Skin of body (tissue), 2 donors: ENCODE data around the gene MARS1. TPM values are rescaled to one million over a fixed set of nuclear protein-coding genes. Genes with fewer than 3 reads are reported as not detected.
"Not testable (repeated sequence)": the region's sequence is repeated elsewhere in the genome, so short reads cannot be mapped to it uniquely, and the experiment has no call there.

ENCODE experiments used
- DNase-seq: peaks from one replicate; lab custom pipeline; 2025; lab: John Stamatoyannopoulos, UW
- total RNA-seq: library from RNA; depleted of rRNA; stranded (reverse); fragments of >200 nt; gene quantifications from one replicate; pipeline ENCODE4 v1.2.3, GENCODE V29; 2014

The MARS1 gene
- 51.8 TPM for total RNA-seq

GRCh38 chr12:57487597-57488401, at the start of gene MARS1:
MARS1 (plus strand) TSS chr12:57488068; CDS start chr12:57488091, 23 bp downstream.
- DNase-seq: peak; percentile 96

- no peak for DNase-seq
Observed at GRCh38 chr12:57438400-57438799, 49.5 kb upstream of the MARS1 start.

GRCh38 chr12:57439762-57440266, 48.1 kb upstream of the MARS1 start:
- no peak for DNase-seq

- DNase-seq: not testable (repeated sequence)
Observed at GRCh38 chr12:57441393-57441792, 46.5 kb upstream of the MARS1 start.

GRCh38 chr12:57441846-57442427, 45.9 kb upstream of the MARS1 start:
- no peak for DNase-seq

GRCh38 chr12:57444337-57444736, 43.5 kb upstream of the MARS1 start:
- DNase-seq: not testable (repeated sequence)

- DNase-seq: no peak
Observed at GRCh38 chr12:57444744-57445143, 43.1 kb upstream of the MARS1 start.

- no peak for DNase-seq
Observed at GRCh38 chr12:57446292-57446960, 41.4 kb upstream of the MARS1 start.

GRCh38 chr12:57448669-57449068, 39.2 kb upstream of the MARS1 start:
- DNase-seq: no peak

GRCh38 chr12:57449375-57449774, 38.5 kb upstream of the MARS1 start:
- no peak for DNase-seq

- DNase-seq: no peak
Observed at GRCh38 chr12:57450057-57450456, 37.8 kb upstream of the MARS1 start.

GRCh38 chr12:57451233-57451778, 36.6 kb upstream of the MARS1 start:
- no peak for DNase-seq

GRCh38 chr12:57452181-57452936, 35.5 kb upstream of the MARS1 start:
- DNase-seq: no peak

- peak; percentile 28 for DNase-seq
Observed at GRCh38 chr12:57452937-57453509, 34.8 kb upstream of the MARS1 start.

GRCh38 chr12:57454213-57454565, 33.7 kb upstream of the MARS1 start:
- DNase-seq: no peak

GRCh38 chr12:57454566-57455373, 33.1 kb upstream of the MARS1 start, which contains the start of gene INHBE:
INHBE (plus strand) TSS chr12:57455307; CDS start chr12:57455537, 230 bp downstream.
- DNase-seq: no peak

- DNase-seq: no peak
Observed at GRCh38 chr12:57455374-57456144, 32.3 kb upstream of the MARS1 start.

- DNase-seq: no peak
Observed at GRCh38 chr12:57456145-57456700, 31.6 kb upstream of the MARS1 start.
